Mammary epithelial cell (primary cell): Measurements from ENCODE around the gene CLPSL1.

Experiments
- CTCF ChIP-seq, 2 donors: IDR thresholded peaks in 1 of 2; conservative IDR thresholded peaks in 1 of 2; 2 replicates each; pipeline ENCODE4 v1.5.1; 2011 to 2012; ENCODE audit warnings: inconsistent platforms in 2 of 2, low read length in 2 of 2, mild to moderate bottlenecking in 2 of 2, control low read depth in 1 of 2, low read depth in 1 of 2; ENCODE audit not compliant: insufficient read depth in 1 of 2; ENCODE audit errors: extremely low read depth in 1 of 2
- EZH2 ChIP-seq: IDR thresholded peaks from 2 replicates; pipeline ENCODE4 v1.6.1; 2012; ENCODE audit warnings: low read length, inconsistent platforms, borderline replicate concordance

- no peak for TF ChIP-seq CTCF (conservative IDR thresholded peaks at IDR 0.05 in 1 of 2, IDR thresholded peaks at IDR 0.05 in 1 of 2; ENCODE audit: extremely low read depth in 1 of 2, insufficient read depth in 1 of 2, low read depth in 1 of 2, low read length in 2 of 2)
- no peak for TF ChIP-seq EZH2
Measured at GRCh38 chr6:35731736-35732532, 48.9 kb upstream of the CLPSL1 start.
